Brain microvascular endothelial cell (primary cell): ENCODE results near the gene RBM15.

Experiments used
- DNase-seq: peaks from one replicate; pipeline ENCODE4 v3.0.0-alpha.2; 2020
- H3K27ac ChIP-seq: fragments of 250-450 bp; sonication (Bioruptor Pico); 2 replicates; pipeline ENCODE4 v1.5.1; 2020; ENCODE audit warnings: mild to moderate bottlenecking, moderate library complexity
- H3K27me3 ChIP-seq: fragments of 250-450 bp; sonication (Bioruptor Pico); replicated peaks from 2 replicates; pipeline ENCODE4 v1.5.1; 2020; ENCODE audit warnings: mild to moderate bottlenecking
- H3K36me3 ChIP-seq: fragments of 250-450 bp; sonication (Bioruptor Pico); replicated peaks from 2 replicates; pipeline ENCODE4 v1.5.1; 2020; ENCODE audit warnings: mild to moderate bottlenecking
- H3K4me3 ChIP-seq: 2 replicates; pipeline ENCODE4 v1.5.1; 2011; ENCODE audit warnings: low read depth, mild to moderate bottlenecking, control low read depth, low read length, moderate library complexity
- CTCF ChIP-seq: IDR thresholded peaks from 2 replicates; pipeline ENCODE4 v1.5.1; 2011; ENCODE audit warnings: low read depth, mild to moderate bottlenecking, moderate library complexity, low read length, control low read depth, inconsistent platforms; ENCODE audit errors: missing control alignments
- in situ Hi-C: cut with HindIII; loops from 2 replicates; pipeline ENCODE4 v1.10.0; 2017; ENCODE audit warnings: low sequenced_read_pairs, low pct_ligation_motif_present

RBM15 gene

GRCh38 chr1:110294308-110294707 lies 44.9 kb upstream of the RBM15 start:
- no peak overlapping the region for H3K4me3 ChIP-seq
- H3K27ac ChIP-seq, result no peak overlapping the region
- H3K36me3 ChIP-seq, result no peaks in the 10 kb centered on the region
- no peaks in the 10 kb centered on the region for H3K27me3 ChIP-seq
- in situ Hi-C loops, result no loop called here
- TF ChIP-seq CTCF, result no peak
- no peak for DNase-seq

GRCh38 chr1:110298991-110299390 lies 40.2 kb upstream of the RBM15 start:
- no peak for TF ChIP-seq CTCF
- Histone ChIP-seq H3K4me3 (no peak overlapping the region), H3K36me3 (no peaks in the 10 kb centered on the region), H3K27me3 (no peaks in the 10 kb centered on the region), H3K27ac (no peak overlapping the region)
- in situ Hi-C loops, result no loop called here
- DNase-seq, result no peak

- H3K27ac ChIP-seq, result no peak overlapping the region
- no peaks in the 10 kb centered on the region for H3K27me3 ChIP-seq
- TF ChIP-seq CTCF, result no peak
- no peak overlapping the region for H3K4me3 ChIP-seq
- DNase-seq, result no peak
- no peaks in the 10 kb centered on the region for H3K36me3 ChIP-seq
- in situ Hi-C loops, result loop anchor here (25.0 kb wide), 1 partner anchor 88 kb away; the partner anchor contains the start of gene KCNC4
These were observed 38.6 kb upstream of the RBM15 start for GRCh38 chr1:110300412-110301085.

GRCh38 chr1:110302836-110303235 lies 36.3 kb upstream of the RBM15 start:
- H3K4me3 ChIP-seq, result no peak overlapping the region
- TF ChIP-seq CTCF, result no peak
- no peak for DNase-seq
- no peak overlapping the region for H3K27ac ChIP-seq
- H3K36me3 ChIP-seq, result no peaks in the 10 kb centered on the region
- in situ Hi-C loops, result loop anchor here (25.0 kb wide), 1 partner anchor 91 kb away; the partner anchor contains the start of gene KCNC4
- H3K27me3 ChIP-seq, result no peaks in the 10 kb centered on the region

GRCh38 chr1:110305900-110306420 lies 33.2 kb upstream of the RBM15 start:
- no peak overlapping the region for H3K27ac ChIP-seq
- H3K4me3 ChIP-seq, result no peak overlapping the region
- DNase-seq, result no peak
- TF ChIP-seq CTCF, result no peak
- H3K27me3 ChIP-seq, result no peaks in the 10 kb centered on the region
- no peaks in the 10 kb centered on the region for H3K36me3 ChIP-seq
- in situ Hi-C loops, result loop anchor here (25.0 kb wide), 1 partner anchor 94 kb away; the partner anchor contains the start of gene KCNC4
